Measurements from ENCODE around the gene PTBP3.
"Not testable (repeated sequence)": the region's sequence is repeated elsewhere in the genome, so short reads cannot be mapped to it uniquely, and the experiment has no call there.

The PTBP3 gene

DNA sequence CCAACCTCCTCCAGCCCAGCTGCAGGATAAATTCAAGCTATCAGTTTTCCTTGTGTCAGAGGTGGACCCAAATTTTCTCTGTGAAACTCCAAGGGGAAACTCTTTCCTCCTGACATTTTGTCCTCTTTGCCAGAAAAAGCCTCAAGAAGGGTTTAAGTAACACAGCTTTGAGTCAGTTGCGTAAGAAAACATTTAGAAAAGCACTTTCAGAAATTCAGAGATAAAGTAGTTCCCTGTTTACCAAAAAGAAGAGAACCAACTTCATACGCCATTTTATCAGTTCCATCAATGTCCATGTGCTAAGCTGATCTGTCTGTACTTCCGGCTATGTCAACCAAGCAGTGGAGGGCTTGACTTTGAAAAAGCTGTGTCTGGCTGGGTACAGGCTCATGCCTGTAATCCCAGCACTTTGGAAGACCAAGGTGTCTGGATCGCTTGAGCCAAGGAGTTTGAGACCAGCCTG, 138.4 kb downstream of the PTBP3 start:
- no peak for DNase-seq

DNA sequence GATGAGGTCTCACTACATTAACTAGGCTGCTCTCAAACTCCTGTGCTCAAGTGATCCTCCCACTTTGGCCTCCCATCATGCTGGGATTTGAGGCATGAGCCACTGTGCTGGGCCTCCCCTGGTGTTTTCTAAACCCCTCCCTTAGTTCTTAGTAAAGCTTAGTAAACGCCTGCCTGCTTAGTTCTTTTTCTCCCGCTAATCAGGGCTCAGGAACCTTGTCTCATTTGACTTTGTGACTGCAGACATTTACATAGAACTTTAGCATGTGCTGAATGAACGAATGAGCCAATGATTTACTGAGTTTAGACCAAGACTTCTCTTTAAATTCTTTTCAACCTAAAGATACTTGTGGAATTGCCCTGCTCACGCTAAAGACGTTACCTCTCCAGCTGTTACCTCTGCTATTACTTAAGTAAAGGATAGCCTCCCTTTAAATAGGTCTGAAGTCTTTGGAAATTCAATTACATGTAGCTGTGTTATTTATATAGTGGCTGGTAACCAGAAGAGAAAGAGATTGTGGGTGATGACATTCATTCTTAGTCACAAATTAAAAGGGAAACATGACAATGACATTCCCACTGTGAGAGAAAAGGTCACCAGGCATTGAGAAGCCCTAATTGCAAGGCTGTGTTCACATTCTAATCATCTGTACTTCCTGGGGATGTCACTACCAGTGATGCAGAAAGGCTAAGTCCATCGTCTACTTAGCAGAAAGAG, 139.7 kb downstream of the PTBP3 start:
- DNase-seq, result no peak

DNA sequence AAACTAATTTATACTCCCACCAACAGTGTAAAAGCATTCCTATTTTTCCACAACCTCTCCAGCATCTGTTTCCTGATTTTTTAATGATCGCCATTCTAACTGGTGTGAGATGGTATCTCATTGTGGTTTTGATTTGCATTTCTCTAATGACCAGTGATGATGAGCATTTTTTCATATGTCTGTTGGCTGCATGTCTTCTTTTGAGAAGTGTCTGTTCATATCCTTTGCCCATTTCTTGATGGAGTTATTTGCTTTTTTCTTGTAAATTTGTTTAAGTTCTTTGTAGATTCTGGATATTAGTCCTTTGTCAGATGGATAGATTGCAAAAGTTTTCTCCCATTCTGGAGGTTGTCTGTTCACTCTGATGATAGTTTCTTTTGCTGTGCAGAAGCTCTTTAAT, 143.1 kb downstream of the PTBP3 start:
- not testable (repeated sequence) for DNase-seq

DNA sequence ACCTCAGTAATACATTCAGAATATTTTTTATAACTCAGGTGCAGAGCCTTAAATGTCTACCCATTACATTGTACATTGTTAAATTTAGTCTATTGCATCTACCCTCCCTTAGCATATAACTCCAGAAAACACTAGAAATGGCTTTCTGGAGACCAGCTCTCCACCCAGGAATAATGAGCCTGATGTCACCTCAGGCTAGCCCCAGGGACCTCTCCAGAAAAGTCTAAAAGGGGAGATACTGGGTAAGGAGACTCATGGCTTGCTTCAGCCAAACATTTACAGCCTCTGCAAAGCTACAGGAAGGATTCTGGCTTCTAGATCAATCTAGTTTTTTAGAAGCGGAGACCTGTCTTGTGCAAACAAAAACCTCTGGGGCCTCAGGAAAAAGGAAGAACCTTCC, 144.5 kb downstream of the PTBP3 start:
- DNase-seq, result no peak

DNA sequence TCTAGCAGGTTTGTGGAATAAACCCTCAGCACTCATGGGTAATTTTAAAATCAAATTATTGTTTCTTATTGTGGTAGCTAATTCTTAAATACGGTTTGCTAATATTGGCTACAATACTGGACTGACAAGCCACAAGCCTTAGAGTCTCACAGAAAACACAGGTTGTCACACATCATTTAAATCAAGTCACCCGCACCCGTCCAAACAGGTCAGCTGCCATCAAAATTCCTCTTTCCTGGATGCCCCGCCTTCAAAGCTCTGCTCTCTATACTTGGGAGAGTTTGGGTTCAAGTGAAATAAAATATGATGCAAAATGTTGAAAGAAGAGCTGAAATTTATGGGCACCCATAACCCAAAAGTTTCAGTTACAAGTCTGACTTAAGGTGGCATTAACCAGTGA, 146.0 kb downstream of the PTBP3 start:
- DNase-seq, result no peak

DNA sequence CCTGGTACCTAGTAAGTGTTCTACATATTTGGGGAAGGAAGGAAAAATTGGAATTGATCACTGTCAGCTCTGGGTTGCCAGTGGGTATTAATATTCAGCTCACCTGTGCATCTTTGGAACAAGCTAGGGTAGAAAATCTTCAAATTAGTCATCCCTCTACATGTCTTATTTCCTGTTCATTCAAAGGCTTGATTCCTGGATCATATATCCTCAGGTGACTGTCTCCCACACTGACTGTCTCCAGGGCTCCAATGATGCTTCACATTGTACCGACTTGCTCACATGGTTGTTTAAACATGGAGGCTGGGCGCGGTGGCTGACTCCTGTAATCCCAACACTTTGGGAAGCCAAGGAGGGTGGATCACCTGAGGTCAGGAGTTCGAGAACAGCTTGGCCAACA, 146.7 kb downstream of the PTBP3 start:
- no peak for DNase-seq

DNA sequence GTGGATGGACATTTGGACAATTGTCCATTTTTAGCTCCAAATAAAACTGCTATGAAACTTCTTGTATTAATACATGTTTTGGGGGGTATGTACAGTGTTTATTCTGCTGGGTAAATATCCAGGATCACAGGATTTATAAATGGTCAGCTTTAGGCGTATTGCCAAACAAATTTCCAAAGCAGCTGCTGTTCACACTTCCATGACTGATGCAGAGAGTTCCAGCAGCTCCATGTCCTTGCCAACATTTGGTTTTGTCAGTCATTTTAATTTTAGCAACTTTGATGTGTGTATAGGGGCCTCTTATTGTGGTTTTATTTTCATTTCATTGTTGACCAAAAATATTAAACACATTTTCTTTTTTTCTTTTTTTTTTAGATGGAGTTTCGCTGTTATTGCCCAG, 148.5 kb downstream of the PTBP3 start:
- DNase-seq, result no peak

DNA sequence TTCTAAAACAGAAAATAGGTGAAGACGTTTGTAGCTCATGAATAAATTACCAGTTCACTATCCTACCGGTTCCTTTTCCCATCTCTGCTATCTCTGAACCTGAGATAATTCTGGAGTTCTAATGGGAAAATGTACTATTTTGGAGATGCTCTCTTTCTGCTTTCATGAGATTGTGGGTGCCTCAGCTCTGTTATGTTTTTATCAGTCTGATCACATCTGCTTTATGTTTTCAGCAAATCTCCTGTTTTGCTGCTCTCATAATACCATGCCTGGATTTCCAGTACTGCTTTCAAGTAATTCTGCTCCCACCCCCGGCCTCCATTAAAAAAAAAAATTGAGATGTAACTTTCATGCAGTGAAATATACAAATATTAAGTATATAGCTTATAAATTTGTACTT, 149.2 kb downstream of the PTBP3 start:
- DNase-seq, result no peak

DNA sequence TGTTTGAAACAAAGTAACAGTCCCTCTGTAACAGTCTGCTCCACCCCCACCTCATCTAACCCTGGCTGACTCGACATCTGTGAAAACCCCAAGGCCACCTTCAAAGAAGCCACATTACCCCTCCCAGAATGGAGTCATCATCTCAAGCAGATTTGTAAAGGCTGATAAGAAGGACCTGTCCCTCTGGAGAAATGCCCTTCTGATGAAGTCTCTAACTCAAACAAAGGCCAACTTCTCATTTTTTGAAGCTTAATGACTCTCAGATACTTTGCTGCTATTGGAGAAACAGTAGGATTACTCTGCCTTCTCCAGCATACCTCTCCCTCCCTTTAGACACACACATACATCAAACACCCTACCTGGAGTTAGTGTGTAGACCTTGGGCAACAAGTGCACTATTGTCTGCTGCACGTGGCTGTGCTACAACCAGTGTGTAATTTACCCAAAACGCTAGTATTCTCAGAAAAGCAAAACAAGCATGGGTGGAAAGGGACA, 153.0 kb downstream of the PTBP3 start:
- DNase-seq, result no peak

DNA sequence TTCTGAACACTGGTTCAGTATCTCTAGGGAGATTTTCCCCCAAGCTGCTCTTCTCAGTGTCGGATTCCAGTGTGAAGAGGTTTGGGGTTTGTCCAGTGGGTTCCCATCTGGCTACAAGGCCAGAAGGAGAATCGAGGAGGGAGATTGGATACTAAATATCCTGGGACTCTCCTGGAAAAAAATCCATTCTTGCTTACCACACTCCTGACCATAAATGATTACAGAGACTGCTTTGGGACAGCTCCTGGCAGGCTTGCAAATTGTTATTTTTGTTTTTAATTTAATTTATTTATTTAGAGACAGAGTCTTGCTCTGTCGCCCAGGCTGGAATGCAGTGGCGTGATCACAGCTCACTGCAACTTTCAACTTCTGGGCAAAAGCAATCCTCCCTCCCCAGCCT, 153.6 kb downstream of the PTBP3 start:
- no peak for DNase-seq

DNA sequence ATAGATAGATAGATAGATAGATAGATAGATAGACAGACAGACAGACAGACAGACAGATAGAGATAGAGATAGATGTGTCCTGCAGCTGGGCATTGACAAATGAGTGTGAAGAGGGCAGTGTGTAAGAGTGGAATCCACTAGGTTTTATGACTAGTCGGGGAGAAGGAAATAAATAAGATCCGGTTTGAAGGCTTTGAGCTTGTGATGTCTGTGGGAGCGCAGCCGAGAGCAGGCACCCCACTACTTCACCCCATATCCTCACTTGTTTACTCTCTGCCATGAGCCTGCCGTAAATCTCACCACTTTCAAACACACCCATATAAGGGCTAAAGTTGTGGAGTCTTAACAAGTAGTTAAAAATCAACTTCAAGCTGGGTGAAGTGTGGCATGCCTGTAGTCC, 156.9 kb downstream of the PTBP3 start:
- no peak for DNase-seq

DNA sequence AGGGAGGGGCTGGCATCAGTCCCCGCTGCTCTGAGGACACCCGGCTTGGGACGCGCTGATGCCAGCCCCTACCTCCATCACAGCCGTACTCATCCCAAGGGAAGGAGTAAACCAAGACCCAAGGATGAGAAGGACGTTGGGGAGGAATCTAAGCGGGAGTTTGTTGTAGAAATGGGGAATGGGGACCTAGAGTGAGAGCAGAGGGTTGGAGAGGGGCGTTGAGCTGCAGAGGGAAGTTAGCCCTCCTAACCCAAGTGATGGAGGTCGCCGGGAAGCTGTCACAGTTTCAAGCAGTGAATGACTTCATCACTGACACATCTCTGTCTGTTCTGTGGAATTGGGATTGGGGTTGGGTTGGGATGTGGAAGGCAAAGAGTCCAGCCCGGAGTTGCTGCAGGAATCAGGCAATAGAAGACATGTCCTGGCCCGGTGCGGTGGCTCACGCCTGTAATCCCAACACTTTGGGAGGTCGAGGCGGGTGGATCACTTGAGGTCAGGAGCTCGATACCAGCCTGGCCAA, 157.6 kb downstream of the PTBP3 start:
- DNase-seq, result no peak

DNA sequence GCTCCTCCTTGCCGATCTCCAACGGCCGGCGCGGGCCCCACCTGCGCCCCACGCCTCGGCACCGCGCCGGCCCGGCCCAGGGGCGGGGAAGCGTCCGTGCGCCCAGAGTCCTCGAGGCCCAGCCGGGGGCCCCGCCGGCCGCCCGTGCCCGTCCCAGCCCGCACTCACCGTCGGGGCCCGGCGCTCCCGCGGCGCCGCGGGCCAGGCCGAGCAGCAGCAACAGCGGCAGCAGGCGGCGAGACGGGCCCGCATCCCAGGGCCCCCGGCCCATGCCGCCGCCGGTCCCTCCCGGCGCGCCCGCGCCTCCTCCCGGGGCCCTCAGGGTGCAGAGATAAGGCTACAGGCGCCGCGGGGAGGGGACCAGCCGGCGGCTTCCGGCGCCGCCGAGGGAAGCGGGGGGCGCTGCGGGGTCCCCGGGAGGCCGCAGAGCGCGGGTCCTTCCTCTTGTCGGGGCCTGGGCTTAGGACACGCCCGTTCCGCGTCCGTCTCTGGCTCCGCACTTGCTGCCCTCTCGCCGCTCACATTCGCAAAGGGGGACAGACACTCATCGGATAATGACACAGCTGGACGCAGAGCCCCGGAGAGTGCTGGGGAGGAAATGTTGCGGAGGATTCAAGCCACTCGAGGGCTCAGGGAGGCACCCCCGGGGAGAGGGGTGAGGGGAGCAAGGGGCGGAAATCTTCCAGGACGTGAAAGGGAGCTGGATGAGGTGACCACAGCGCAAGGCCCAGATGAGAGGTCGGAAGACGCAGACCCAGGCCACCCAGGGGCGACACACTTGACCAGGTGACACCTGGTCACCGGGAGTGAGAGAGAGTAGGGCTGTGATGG, 158.2 kb downstream of the PTBP3 start, which contains the start of gene SUSD1:
Gene SUSD1 (minus strand): TSS at position 333 of the 831 bp plus-strand sequence. CDS start 62 bp downstream, at position 271.
- DNase-seq, result no peak

DNA sequence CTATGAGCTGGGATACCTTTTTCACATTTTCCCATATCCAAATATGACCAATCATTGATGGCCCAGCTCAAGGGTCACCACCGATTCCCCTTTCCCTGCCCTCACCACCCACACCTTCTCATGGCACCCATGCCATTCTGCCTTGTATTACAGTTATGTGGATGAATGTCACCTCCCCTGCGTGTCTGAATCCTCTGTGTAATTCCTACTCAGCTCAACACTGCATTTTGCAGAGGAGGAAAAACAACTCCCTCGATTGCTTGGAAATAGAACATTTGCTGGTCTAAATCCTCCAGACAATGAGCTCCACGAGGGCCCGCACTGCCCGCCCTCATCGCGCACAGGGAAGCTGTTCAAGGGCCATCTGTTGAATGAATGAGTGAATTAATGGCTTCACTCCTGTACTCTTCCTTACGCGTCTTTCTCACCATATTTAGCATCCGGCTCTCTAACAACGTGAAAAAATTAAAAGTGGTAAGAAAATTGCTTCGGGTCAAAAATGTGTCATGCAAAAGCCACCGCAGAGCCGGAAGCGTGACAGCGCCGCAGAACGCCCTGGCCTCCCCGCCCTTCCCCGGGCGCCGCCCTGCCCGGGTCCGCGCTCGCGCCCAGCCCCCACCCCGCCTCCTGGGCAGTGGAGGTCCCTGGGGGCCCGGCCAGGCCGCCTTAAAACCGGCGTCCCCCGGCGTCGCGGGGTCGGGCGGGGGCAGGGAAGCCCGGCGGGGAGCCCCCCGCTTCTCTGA, 159.0 kb downstream of the PTBP3 start:
- DNase-seq, result no peak

DNA sequence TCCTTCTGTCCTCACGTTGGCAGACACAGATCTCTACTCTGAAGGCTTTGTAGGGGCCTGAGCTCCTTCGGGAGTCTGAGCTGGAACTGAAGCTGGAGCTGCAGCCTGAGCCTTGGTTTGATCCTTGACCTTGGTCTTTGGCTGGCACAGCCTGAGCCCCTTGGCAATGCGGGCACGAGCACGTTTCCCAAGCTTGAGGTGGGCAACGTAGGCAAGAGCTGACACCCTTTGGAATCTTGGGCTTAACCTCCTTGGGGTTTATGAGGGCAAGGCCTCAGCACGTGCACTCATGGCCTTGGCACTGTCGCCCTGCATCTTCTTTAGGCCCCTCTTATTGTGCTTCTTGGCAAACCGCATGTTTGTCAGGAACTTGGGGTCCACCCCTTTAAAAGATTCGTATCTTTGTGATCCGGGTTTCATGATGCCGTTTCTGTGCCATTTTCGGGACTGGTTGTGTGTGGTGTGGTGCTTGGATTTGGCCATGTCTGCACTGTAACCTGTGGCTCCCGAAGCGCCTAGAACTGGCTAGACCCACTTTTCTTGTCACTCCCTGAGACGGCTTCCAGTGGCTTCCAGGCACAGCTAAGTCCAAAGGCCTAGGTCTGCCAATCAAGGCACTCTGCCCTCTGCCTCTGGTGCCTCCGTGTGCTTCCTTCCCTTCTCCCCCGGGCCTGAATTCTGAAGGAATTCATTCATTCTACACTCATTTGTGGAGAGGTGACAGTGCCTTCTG, 159.8 kb downstream of the PTBP3 start:
- DNase-seq, result no peak

DNA sequence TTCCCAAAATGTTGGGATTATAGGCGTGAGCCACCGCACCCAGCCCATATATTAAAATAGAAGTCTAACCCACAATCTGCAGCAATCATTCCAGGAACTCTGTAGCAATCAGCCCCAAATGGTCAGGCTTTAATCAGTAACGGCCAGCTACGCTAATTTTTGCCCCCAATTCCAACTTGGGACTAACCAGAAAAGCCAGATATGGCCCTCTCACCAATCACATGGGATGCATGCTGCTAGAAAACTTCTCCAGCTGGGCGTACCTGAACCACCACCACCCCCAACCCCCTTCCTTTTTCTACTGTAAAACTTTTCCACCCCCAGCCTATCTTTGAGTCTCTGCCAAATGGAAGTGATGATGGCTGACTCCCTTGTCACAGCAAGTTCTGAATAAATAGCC, 162.5 kb downstream of the PTBP3 start:
- DNase-seq, result no peak

DNA sequence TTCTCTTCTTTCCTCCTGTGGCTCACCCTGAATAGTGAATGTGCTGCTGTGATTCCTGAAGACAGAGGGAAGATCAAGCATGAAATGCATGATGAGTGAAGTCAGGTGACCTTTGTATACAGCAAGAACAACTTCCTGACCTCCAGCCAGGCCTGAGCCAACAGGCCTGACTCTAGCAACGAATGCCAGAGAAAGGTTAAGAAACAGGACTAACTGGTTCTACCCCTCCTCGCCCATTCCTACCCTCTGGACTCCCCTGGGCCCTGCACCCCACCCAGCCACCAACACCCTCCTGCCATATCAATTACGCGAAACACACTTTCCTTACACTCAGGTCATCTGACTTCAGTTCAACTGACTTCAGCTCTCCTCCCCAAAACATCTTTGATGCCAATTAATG, 163.2 kb downstream of the PTBP3 start:
- DNase-seq, result no peak

DNA sequence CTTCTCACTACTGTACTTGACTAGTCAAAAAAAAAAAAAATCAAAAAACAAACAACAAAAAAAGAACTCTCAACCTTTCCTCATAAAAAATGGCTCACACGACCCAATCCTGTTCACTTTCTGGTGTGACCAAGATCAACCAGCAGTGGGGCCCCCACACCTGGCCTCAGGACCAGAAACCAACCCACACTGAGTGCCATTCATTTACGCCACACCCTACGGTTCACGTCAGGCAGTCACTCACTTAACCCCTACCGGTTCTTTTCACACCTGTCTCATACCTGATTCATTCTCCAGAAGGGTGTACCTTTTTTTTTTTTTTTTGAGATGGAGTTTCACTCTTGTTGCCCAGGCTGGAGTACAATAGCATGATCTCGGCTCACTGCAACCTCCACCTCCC, 164.1 kb downstream of the PTBP3 start:
- no peak for DNase-seq

DNA sequence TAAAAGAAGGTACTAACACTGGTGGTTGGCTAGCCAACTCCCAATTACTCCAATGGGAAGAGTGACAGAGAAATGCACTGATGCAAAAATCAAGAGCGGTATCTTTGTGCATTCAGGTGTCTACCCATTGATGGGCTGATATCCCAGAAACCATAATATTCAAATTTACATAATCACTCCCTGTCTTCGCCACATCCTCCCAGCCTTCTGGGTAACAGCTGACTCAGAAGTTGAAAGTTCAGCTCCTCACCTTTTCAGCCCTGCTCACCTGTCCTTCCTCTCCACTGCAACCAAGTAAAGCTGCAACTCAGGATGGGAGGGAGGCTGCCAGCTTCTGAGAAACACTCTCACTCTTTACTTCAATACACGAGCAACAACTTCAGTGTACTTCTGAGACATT, 165.2 kb downstream of the PTBP3 start:
- no peak for DNase-seq

All from cortex of kidney (tissue), 1 donor.